Smooth muscle cell (in vitro differentiated cells): Measurements from ENCODE around the gene TUT7. TPM values are rescaled to one million over a fixed set of nuclear protein-coding genes. Genes with fewer than 3 reads are reported as not detected.
"Not testable (repeated sequence)": the region's sequence is repeated elsewhere in the genome, so short reads cannot be mapped to it uniquely, and the experiment has no call there.

Experiments
- DNase-seq: peaks from one replicate; lab custom pipeline; 2025; ENCODE audit not compliant: unreplicated experiment; lab: John Stamatoyannopoulos, UW
- H2AFZ ChIP-seq: fragments of 200-600 bp; sonication (generic); 2 replicates; pipeline ENCODE4 v1.6.0; 2016; ENCODE audit warnings: antibody characterized with exemption, low read depth, mild to moderate bottlenecking
- H3F3A ChIP-seq: fragments of 200-600 bp; sonication (generic); 2 replicates; pipeline ENCODE4 v1.6.0; 2017; ENCODE audit warnings: antibody characterized with exemption, low read depth
- H3K27ac ChIP-seq: fragments of 200-600 bp; sonication (generic); 2 replicates; pipeline ENCODE4 v1.5.1; 2016; ENCODE audit warnings: low read depth, mild to moderate bottlenecking
- H3K27me3 ChIP-seq: fragments of 200-600 bp; sonication (generic); 2 replicates; pipeline ENCODE4 v1.6.1; 2016; ENCODE audit warnings: low read depth, mild to moderate bottlenecking
- H3K36me3 ChIP-seq: fragments of 200-600 bp; sonication (generic); 2 replicates; pipeline ENCODE4 v1.5.1; 2016; ENCODE audit warnings: low read depth
- H3K4me1 ChIP-seq: fragments of 200-600 bp; sonication (generic); 2 replicates; pipeline ENCODE4 v1.5.1; 2016; ENCODE audit warnings: low read depth
- H3K4me2 ChIP-seq: fragments of 200-600 bp; sonication (generic); 2 replicates; pipeline ENCODE4 v1.6.0; 2016; ENCODE audit warnings: mild to moderate bottlenecking
- H3K4me3 ChIP-seq: fragments of 200-600 bp; sonication (generic); 2 replicates; pipeline ENCODE4 v1.5.1; 2016; ENCODE audit warnings: mild to moderate bottlenecking
- H3K79me2 ChIP-seq: fragments of 200-600 bp; sonication (generic); 2 replicates; pipeline ENCODE4 v1.6.0; 2016; ENCODE audit warnings: low read depth, mild to moderate bottlenecking
- H3K9ac ChIP-seq: fragments of 200-600 bp; sonication (generic); 2 replicates; pipeline ENCODE4 v1.6.0; 2016; ENCODE audit warnings: low read depth
- H3K9me3 ChIP-seq: fragments of 200-600 bp; sonication (generic); replicated peaks from 2 replicates; pipeline ENCODE4 v1.5.1; 2016; ENCODE audit warnings: low read depth
- H4K20me1 ChIP-seq: fragments of 200-600 bp; sonication (generic); 2 replicates; pipeline ENCODE4 v1.6.0; 2016; ENCODE audit warnings: low read depth
- CTCF ChIP-seq: fragments of 200-600 bp; sonication (generic); IDR thresholded peaks from 2 replicates; pipeline ENCODE4 v1.5.1; 2017; ENCODE audit warnings: borderline replicate concordance, mild to moderate bottlenecking, antibody characterized with exemption; ENCODE audit not compliant: insufficient read depth, poor library complexity, severe bottlenecking
- WGBS: methylation state at CpG from one replicate; pipeline ENCODE4 v1.1.7; 2016; ENCODE audit warnings: low lambda C conversion rate; 5-methylcytosine and 5-hydroxymethylcytosine counted together
- polyA plus RNA-seq: library from polyadenylated mRNA; unstranded; fragments of >200 nt; fragmentation: Nextera tagmentation; extraction: Ambion mirVana; gene quantifications from 2 replicates; pipeline ENCODE4 v1.2.1, GENCODE V29; 2016
- total RNA-seq: library from RNA; depleted of rRNA; stranded (reverse); fragments of >200 nt; gene quantifications from 2 replicates; pipeline ENCODE4 v1.2.3, GENCODE V29; 2014

Gene TUT7
- total and polyA plus RNA-seq, 2 experiments from 2014 or later = 14.9 to 35.7 TPM

GRCh38 chr9:86315078-86315477 lies 39.1 kb downstream of the TUT7 start:
- 76% methylated on average over 2 of the region's 2 CpGs for WGBS
- H3K27ac ChIP-seq = no peak overlapping the region
- no peaks in the 10 kb centered on the region for H3F3A ChIP-seq
- TF ChIP-seq CTCF = no peak
- H3K4me1 ChIP-seq = no peaks in the 10 kb centered on the region
- no peak overlapping the region for H3K4me3 ChIP-seq
- no peak overlapping the region for H2AFZ ChIP-seq
- peaks cover 33% of the 10 kb centered on the region for H3K36me3 ChIP-seq
- H3K9me3 ChIP-seq = no peaks in the 10 kb centered on the region
- no peak for DNase-seq
- no peak overlapping the region for H3K4me2 ChIP-seq
- H4K20me1 ChIP-seq = no peaks in the 10 kb centered on the region
- H3K9ac ChIP-seq = no peak overlapping the region
- no peaks in the 10 kb centered on the region for H3K27me3 ChIP-seq
- no peaks in the 10 kb centered on the region for H3K79me2 ChIP-seq

GRCh38 chr9:86312959-86313358 lies 41.3 kb downstream of the TUT7 start:
- H3K79me2 ChIP-seq, H2AFZ ChIP-seq, H4K20me1 ChIP-seq, H3K27me3 ChIP-seq, H3K4me1 ChIP-seq, H3F3A ChIP-seq, H3K9ac ChIP-seq, H3K27ac ChIP-seq, H3K9me3 ChIP-seq, DNase-seq, H3K4me2 ChIP-seq, H3K4me3 ChIP-seq: not testable (repeated sequence)
- WGBS = 96% methylated on average over 2 of the region's 2 CpGs
- H3K36me3 ChIP-seq = peaks cover 41% of the 10 kb centered on the region

- no peak overlapping the region for H3K27ac ChIP-seq
- H3K9me3 ChIP-seq = no peaks in the 10 kb centered on the region
- H3F3A ChIP-seq = no peaks in the 10 kb centered on the region
- 96% methylated on average over 1 of the region's 1 CpG for WGBS
- H3K4me3 ChIP-seq = no peak overlapping the region
- no peak for DNase-seq
- peaks cover 58% of the 10 kb centered on the region for H3K36me3 ChIP-seq
- H3K79me2 ChIP-seq = no peaks in the 10 kb centered on the region
- H3K9ac ChIP-seq = no peak overlapping the region
- no peak for TF ChIP-seq CTCF
- H4K20me1 ChIP-seq = peaks cover 4% of the 10 kb centered on the region
- H3K4me2 ChIP-seq = no peak overlapping the region
- no peaks in the 10 kb centered on the region for H3K27me3 ChIP-seq
- peaks cover 5% of the 10 kb centered on the region for H3K4me1 ChIP-seq
- no peak overlapping the region for H2AFZ ChIP-seq
Measured at GRCh38 chr9:86308687-86309086, 45.5 kb downstream of the TUT7 start.

- no peak for DNase-seq
- WGBS = 68% methylated on average over 3 of the region's 3 CpGs
- Histone ChIP-seq H3K9ac (no peak overlapping the region), H3K4me3 (no peak overlapping the region), H3K36me3 (peaks cover 59% of the 10 kb centered on the region), H3K4me2 (no peak overlapping the region), H3K27ac (no peak overlapping the region), H2AFZ (no peak overlapping the region), H4K20me1 (peaks cover 8% of the 10 kb centered on the region), H3K27me3 (no peaks in the 10 kb centered on the region), H3F3A (no peaks in the 10 kb centered on the region), H3K9me3 (no peaks in the 10 kb centered on the region), H3K79me2 (no peaks in the 10 kb centered on the region), H3K4me1 (peaks cover 8% of the 10 kb centered on the region)
- no peak for TF ChIP-seq CTCF
Measured at GRCh38 chr9:86304236-86304730, 49.9 kb downstream of the TUT7 start.
